Stimulated activated CD4-positive, alpha-beta T cell treated with anti-CD3 and anti-CD28 coated beads, Interleukin-1b, Interleukin-23, amount 100 ng/mL, for 48 hours (primary cell): ENCODE measurements around the gene ICAM1.
A peak's percentile ranks its signal among the peaks of the same experiment; 100 is the strongest.
"Not testable (repeated sequence)": the region's sequence is repeated elsewhere in the genome, so short reads cannot be mapped to it uniquely, and the experiment has no call there.

Source experiments
- DNase-seq: peaks from one replicate; pipeline ENCODE4 v3.0.0-alpha.2; 2020

Gene ICAM1

GRCh38 chr19:10270616-10271394, at the start of gene ICAM1:
ICAM1 (plus strand) TSS chr19:10271120; CDS start chr19:10271160, 40 bp downstream.
- peak; percentile 77 for DNase-seq

GRCh38 chr19:10222201-10222890, 48.6 kb upstream of the ICAM1 start:
- DNase-seq, result no peak

GRCh38 chr19:10223488-10224213, 47.3 kb upstream of the ICAM1 start:
- no peak for DNase-seq

- DNase-seq, result no peak
Measured at GRCh38 chr19:10224337-10224736, 46.6 kb upstream of the ICAM1 start.

GRCh38 chr19:10226021-10226375, 44.9 kb upstream of the ICAM1 start:
- no peak for DNase-seq

GRCh38 chr19:10226376-10227025, 44.4 kb upstream of the ICAM1 start:
- DNase-seq, result no peak

GRCh38 chr19:10227026-10227971, 43.6 kb upstream of the ICAM1 start:
- no peak for DNase-seq

GRCh38 chr19:10228393-10228792, 42.5 kb upstream of the ICAM1 start:
- no peak for DNase-seq

GRCh38 chr19:10228920-10229319, 42.0 kb upstream of the ICAM1 start:
- peak; percentile 27 for DNase-seq

- DNase-seq, result peak; percentile 46
Measured at GRCh38 chr19:10230173-10230860, 40.6 kb upstream of the ICAM1 start.

GRCh38 chr19:10230861-10231611, 39.9 kb upstream of the ICAM1 start, which contains the start of gene S1PR2:
S1PR2 (minus strand) TSS chr19:10231331; CDS start chr19:10224905, 6,426 bp downstream.
- peak; percentile 67 for DNase-seq

GRCh38 chr19:10231612-10232228, 39.2 kb upstream of the ICAM1 start:
- no peak for DNase-seq

- DNase-seq, result no peak
Measured at GRCh38 chr19:10233946-10234345, 37.0 kb upstream of the ICAM1 start.

GRCh38 chr19:10235003-10235402, 35.9 kb upstream of the ICAM1 start:
- DNase-seq, result no peak

GRCh38 chr19:10235409-10235808, 35.5 kb upstream of the ICAM1 start:
- not testable (repeated sequence) for DNase-seq

GRCh38 chr19:10237702-10238101, 33.2 kb upstream of the ICAM1 start:
- no peak for DNase-seq

- DNase-seq, result no peak
Measured at GRCh38 chr19:10238172-10238783, 32.6 kb upstream of the ICAM1 start.

GRCh38 chr19:10241826-10242449, 29.0 kb upstream of the ICAM1 start:
- DNase-seq, result not testable (repeated sequence)

- no peak for DNase-seq
Measured at GRCh38 chr19:10243606-10244005, 27.3 kb upstream of the ICAM1 start.
